NT2/D1 (cell line): ENCODE results near the gene CXXC5.

Source experiments
- DNase-seq: peaks from one replicate; pipeline ENCODE4 v3.0.0-alpha.2; 2011; ENCODE audit warnings: low read depth, low spot score
- H3K27me3 ChIP-seq: 2 replicates; pipeline ENCODE4 v1.6.0; 2011; ENCODE audit warnings: mild to moderate bottlenecking; ENCODE audit not compliant: insufficient read length, insufficient read depth
- H3K36me3 ChIP-seq: 2 replicates; pipeline ENCODE4 v1.6.1; 2011; ENCODE audit warnings: mild to moderate bottlenecking, low read length, mixed read lengths; ENCODE audit not compliant: insufficient read depth, insufficient read length
- H3K4me1 ChIP-seq: 2 replicates; pipeline ENCODE4 v1.5.1; 2011; ENCODE audit not compliant: insufficient read depth, insufficient read length
- H3K4me3 ChIP-seq: 2 replicates; pipeline ENCODE4 v1.5.1; 2011; ENCODE audit warnings: low read depth; ENCODE audit not compliant: insufficient read length
- H3K9ac ChIP-seq: 2 replicates; pipeline ENCODE4 v1.6.0; 2011; ENCODE audit warnings: low read depth; ENCODE audit not compliant: insufficient read length
- H3K9me3 ChIP-seq: 2 replicates; pipeline ENCODE4 v1.5.1; 2011; ENCODE audit warnings: mild to moderate bottlenecking, low read length; ENCODE audit not compliant: insufficient read depth
- SUZ12 ChIP-seq: IDR thresholded peaks from 2 replicates; pipeline ENCODE4 v1.6.1; 2011; ENCODE audit not compliant: insufficient read length, insufficient read depth; ENCODE audit errors: extremely low read depth
- YY1 ChIP-seq: IDR thresholded peaks from 2 replicates; pipeline ENCODE4 v1.6.1; 2011; ENCODE audit not compliant: insufficient read length, insufficient read depth
- ZNF274 ChIP-seq: IDR thresholded peaks from 2 replicates; pipeline ENCODE4 v1.6.1; 2011; ENCODE audit warnings: mild to moderate bottlenecking, low read depth, low read length

The CXXC5 gene

DNA sequence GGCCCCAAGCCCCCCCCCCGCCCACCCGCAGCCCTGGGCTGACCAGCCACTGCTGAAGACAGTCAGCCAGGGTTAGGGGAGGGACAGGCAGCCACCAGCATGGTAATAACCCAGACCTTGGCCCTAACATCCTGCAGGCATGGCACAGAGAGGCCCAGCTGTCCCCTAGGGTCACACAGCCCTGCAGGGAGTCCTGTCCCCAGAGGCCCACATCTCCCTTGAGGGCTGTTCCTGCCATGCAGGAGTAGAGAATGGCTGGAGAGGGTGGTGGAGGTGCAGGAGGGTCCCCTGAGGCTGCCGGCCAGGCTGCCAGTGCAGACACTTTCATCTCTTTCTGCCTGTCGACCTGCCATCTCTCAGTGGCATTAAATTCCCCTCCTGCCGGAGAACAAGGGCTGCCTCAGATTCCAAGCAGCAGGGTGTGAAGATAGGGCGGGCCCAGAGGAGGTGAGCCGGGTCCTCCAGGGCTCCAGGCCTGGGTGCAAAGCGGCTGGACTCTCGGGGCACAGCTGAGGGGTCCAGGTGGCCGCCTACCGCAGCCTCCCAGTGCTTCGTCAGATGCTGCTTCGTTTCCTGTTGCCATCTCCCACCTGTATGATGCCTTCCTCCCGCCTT, 40.0 kb downstream of the CXXC5 start:
- Histone ChIP-seq H3K9ac (peak overlapping the region; percentile 17), H3K36me3 (peaks cover 33% of the 10 kb centered on the region), H3K4me1 (peaks cover 44% of the 10 kb centered on the region), H3K4me3 (no peak overlapping the region), H3K27me3 (peaks cover 10% of the 10 kb centered on the region), H3K9me3 (no peaks in the 10 kb centered on the region)
- TF ChIP-seq YY1, result no peak
- no peak for TF ChIP-seq SUZ12
- no peak for TF ChIP-seq ZNF274
- DNase-seq, result no peak

- H3K9me3 ChIP-seq, result no peaks in the 10 kb centered on the region
- TF ChIP-seq YY1, result no peak
- TF ChIP-seq ZNF274, result no peak
- no peak for TF ChIP-seq SUZ12
- H3K4me1 ChIP-seq, result peaks cover 45% of the 10 kb centered on the region
- peak overlapping the region; percentile 5 for H3K9ac ChIP-seq
- H3K4me3 ChIP-seq, result no peak overlapping the region
- peaks cover 28% of the 10 kb centered on the region for H3K36me3 ChIP-seq
- H3K27me3 ChIP-seq, result peaks cover 10% of the 10 kb centered on the region
- no peak for DNase-seq
These were observed 40.7 kb downstream of the CXXC5 start for GRCh38 chr5:139688751-139689372.

GRCh38 chr5:139689631-139690063, 41.5 kb downstream of the CXXC5 start:
- H3K9me3 ChIP-seq, result no peaks in the 10 kb centered on the region
- peaks cover 17% of the 10 kb centered on the region for H3K27me3 ChIP-seq
- peaks cover 20% of the 10 kb centered on the region for H3K36me3 ChIP-seq
- no peak for DNase-seq
- H3K4me3 ChIP-seq, result no peak overlapping the region
- TF ChIP-seq YY1, result no peak
- no peak for TF ChIP-seq ZNF274
- TF ChIP-seq SUZ12, result no peak
- peak overlapping the region; percentile 76 for H3K9ac ChIP-seq
- H3K4me1 ChIP-seq, result peaks cover 37% of the 10 kb centered on the region

GRCh38 chr5:139690064-139690802, 42.1 kb downstream of the CXXC5 start:
- H3K4me3 ChIP-seq, result no peak overlapping the region
- DNase-seq, result no peak
- peaks cover 31% of the 10 kb centered on the region for H3K4me1 ChIP-seq
- peaks cover 20% of the 10 kb centered on the region for H3K27me3 ChIP-seq
- peaks cover 18% of the 10 kb centered on the region for H3K36me3 ChIP-seq
- TF ChIP-seq YY1 (no peak), SUZ12 (no peak), ZNF274 (no peak)
- H3K9me3 ChIP-seq, result no peaks in the 10 kb centered on the region
- H3K9ac ChIP-seq, result peak overlapping the region; percentile 76

DNA sequence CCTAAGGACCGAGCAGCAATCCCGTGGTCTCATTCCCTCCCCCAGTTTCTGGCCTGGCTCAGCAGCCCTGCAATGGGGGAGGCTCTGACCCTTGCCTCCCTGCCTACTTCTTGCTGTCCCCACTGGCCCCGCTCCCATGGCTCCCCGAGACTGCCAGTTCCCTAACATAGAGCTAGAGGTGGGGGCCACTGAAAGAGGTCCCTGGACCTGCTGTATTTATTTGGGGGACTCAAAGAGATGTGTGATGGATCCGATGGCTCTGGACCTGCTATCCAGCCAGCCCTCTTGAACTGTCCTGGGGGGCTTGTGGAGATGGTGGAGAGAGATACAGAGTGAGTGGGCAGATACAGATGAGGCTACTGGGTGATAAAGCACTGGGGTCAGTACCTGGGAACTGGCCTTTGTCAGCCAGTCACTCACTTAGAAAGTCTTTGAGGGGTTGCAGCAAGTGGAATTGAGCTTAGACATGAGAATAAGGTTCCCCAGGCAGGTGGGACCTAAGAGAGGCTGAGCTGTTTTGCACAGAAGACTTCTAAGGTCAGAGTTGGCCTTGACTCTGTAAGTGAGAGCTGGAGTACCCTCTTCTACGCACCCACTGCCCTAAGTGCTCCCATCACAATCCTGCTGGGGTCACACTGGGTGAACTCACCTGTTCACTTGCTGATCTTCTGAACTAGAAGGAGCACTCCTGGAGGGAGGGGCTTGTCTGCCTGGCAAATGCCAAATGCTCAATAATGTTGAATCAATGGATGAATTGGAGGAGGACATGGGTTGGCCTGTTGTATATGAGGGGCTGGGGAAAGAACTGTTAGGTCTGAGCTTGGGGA, 42.9 kb downstream of the CXXC5 start:
- Histone ChIP-seq H3K36me3 (peaks cover 14% of the 10 kb centered on the region), H3K9me3 (no peaks in the 10 kb centered on the region), H3K4me1 (peaks cover 34% of the 10 kb centered on the region), H3K4me3 (no peak overlapping the region), H3K27me3 (peaks cover 20% of the 10 kb centered on the region), H3K9ac (no peak overlapping the region)
- no peak for DNase-seq
- TF ChIP-seq ZNF274 (no peak), SUZ12 (no peak), YY1 (no peak)

DNA sequence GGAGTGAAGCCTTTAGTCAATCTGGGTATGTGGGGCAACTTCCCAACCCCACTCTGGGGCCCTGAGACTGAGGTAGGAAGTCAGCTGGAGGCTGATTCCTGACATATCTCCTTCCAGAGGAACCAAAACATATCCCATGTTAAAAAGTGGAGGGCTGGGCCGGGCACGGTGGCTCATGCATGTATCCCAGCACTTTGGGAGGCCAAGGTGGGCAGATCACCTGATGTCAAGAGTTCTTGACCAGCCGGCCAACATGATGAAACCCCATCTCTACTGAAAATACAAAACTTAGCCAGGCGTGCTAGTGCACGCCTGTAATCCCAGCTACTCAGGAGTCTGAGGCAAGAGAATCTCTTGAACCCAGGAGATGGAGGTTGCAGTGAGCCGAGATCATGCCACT, 44.0 kb downstream of the CXXC5 start:
- no peak for TF ChIP-seq YY1
- TF ChIP-seq SUZ12, result no peak
- TF ChIP-seq ZNF274, result no peak
- no peak overlapping the region for H3K9ac ChIP-seq
- peaks cover 6% of the 10 kb centered on the region for H3K36me3 ChIP-seq
- H3K4me3 ChIP-seq, result no peak overlapping the region
- peaks cover 22% of the 10 kb centered on the region for H3K27me3 ChIP-seq
- H3K9me3 ChIP-seq, result no peaks in the 10 kb centered on the region
- peaks cover 35% of the 10 kb centered on the region for H3K4me1 ChIP-seq
- no peak for DNase-seq

DNA sequence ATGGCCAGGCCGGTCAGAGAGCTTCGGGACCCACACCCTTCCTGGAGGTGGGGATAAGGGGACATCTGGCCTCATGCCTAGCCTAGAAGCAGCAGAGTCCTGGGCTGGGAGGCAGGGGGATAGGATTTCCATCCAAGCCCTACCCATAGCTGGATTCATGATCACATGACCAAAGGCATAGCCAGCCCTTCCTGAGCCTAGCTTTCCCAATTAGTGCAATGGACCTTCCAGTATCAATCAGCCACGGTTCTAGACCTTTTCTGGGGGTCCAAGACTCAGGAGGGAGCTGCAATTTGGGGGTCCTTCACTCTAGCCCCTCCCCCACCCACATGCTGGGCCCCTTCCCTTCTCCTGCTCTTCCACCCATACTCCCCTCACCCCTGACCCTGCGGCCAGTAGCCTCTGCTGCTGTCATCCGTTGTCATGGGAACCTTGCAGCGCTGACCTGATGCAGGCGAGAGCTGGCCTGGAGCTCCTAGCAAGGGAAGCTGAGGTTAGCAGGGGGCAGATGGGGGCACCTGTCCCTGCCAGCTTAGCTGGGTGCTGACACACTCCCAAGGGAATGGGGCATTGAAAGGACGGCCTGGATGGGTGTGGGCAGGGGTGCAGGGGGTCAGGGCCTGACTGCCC, 44.6 kb downstream of the CXXC5 start:
- H3K36me3 ChIP-seq, result no peaks in the 10 kb centered on the region
- TF ChIP-seq YY1 (no peak), SUZ12 (no peak), ZNF274 (no peak)
- H3K4me3 ChIP-seq, result no peak overlapping the region
- H3K4me1 ChIP-seq, result peaks cover 32% of the 10 kb centered on the region
- no peak overlapping the region for H3K9ac ChIP-seq
- H3K9me3 ChIP-seq, result no peaks in the 10 kb centered on the region
- peaks cover 22% of the 10 kb centered on the region for H3K27me3 ChIP-seq
- no peak for DNase-seq
